GM18507 (cell line): ENCODE measurements around the gene PLCB1.

Source experiments
- DNase-seq: peaks from one replicate; pipeline ENCODE4 v3.0.0; 2011; ENCODE audit warnings: low read depth; ENCODE audit not compliant: insufficient read length; ENCODE audit errors: extremely low spot score
- FAIRE-seq: peaks from 2 replicates; lab custom pipeline; 2011; peaks lifted over from hg19 to GRCh38; lab: Jason Lieb, UNC

The PLCB1 gene

GRCh38 chr20:8858181-8858787 lies 726.2 kb downstream of the PLCB1 start:
- FAIRE-seq (no peak), DNase-seq (no peak)

GRCh38 chr20:8860011-8860495 lies 728.0 kb downstream of the PLCB1 start:
- no peak for FAIRE-seq
- no peak for DNase-seq

GRCh38 chr20:8862092-8862491 lies 730.0 kb downstream of the PLCB1 start:
- no peak for FAIRE-seq
- DNase-seq: no peak

GRCh38 chr20:8865636-8866035 lies 733.6 kb downstream of the PLCB1 start:
- FAIRE-seq: no peak
- DNase-seq: no peak

- FAIRE-seq (no peak), DNase-seq (no peak)
These were observed 735.1 kb downstream of the PLCB1 start for GRCh38 chr20:8867038-8867740.

GRCh38 chr20:8870652-8871051 lies 738.6 kb downstream of the PLCB1 start:
- DNase-seq (no peak), FAIRE-seq (no peak)

GRCh38 chr20:8874437-8874836 lies 742.4 kb downstream of the PLCB1 start:
- FAIRE-seq: no peak

GRCh38 chr20:8875586-8875985 lies 743.5 kb downstream of the PLCB1 start:
- FAIRE-seq (no peak), DNase-seq (no peak)

More at GRCh38 chr20:8874437-8874836, 742.4 kb downstream of the PLCB1 start:
- no peak for DNase-seq

GRCh38 chr20:8876366-8876765 lies 744.3 kb downstream of the PLCB1 start:
- DNase-seq (no peak), FAIRE-seq (no peak)

- no peak for DNase-seq
- FAIRE-seq: no peak
These were observed 745.2 kb downstream of the PLCB1 start for GRCh38 chr20:8877294-8877693.

- no peak for DNase-seq
- no peak for FAIRE-seq
These were observed 747.6 kb downstream of the PLCB1 start for GRCh38 chr20:8879669-8880068.

GRCh38 chr20:8880085-8880853 lies 748.2 kb downstream of the PLCB1 start:
- DNase-seq (no peak), FAIRE-seq (no peak)

- DNase-seq: no peak
- no peak for FAIRE-seq
These were observed 759.0 kb downstream of the PLCB1 start for GRCh38 chr20:8891039-8891438.

GRCh38 chr20:8895472-8895871 lies 763.4 kb downstream of the PLCB1 start:
- FAIRE-seq (no peak), DNase-seq (no peak)

GRCh38 chr20:8898823-8899222 lies 766.8 kb downstream of the PLCB1 start:
- FAIRE-seq: no peak
- no peak for DNase-seq

- no peak for FAIRE-seq
These were observed 769.4 kb downstream of the PLCB1 start for GRCh38 chr20:8901237-8902025.

GRCh38 chr20:8903655-8904605 lies 771.9 kb downstream of the PLCB1 start:
- DNase-seq: no peak
- FAIRE-seq: no peak

More at GRCh38 chr20:8901237-8902025, 769.4 kb downstream of the PLCB1 start:
- DNase-seq: no peak

GRCh38 chr20:8909596-8909995 lies 777.5 kb downstream of the PLCB1 start:
- DNase-seq (no peak), FAIRE-seq (no peak)

- DNase-seq: no peak
- no peak for FAIRE-seq
These were observed 780.0 kb downstream of the PLCB1 start for GRCh38 chr20:8912096-8912495.
